Epithelial cell of proximal tubule (primary cell): ENCODE measurements around the gene USP12. TPM values are rescaled to one million over a fixed set of nuclear protein-coding genes. Genes with fewer than 3 reads are reported as not detected.
"Not testable (repeated sequence)": the region's sequence is repeated elsewhere in the genome, so short reads cannot be mapped to it uniquely, and the experiment has no call there.

Experiments
- DNase-seq: peaks from one replicate; pipeline ENCODE4 v3.0.0-alpha.2; 2011; ENCODE audit warnings: low read depth
- H3K4me3 ChIP-seq: 2 replicates; pipeline ENCODE4 v1.5.1; 2011; ENCODE audit warnings: low read depth, mild to moderate bottlenecking, low read length
- CTCF ChIP-seq: conservative IDR thresholded peaks from 2 replicates; pipeline ENCODE4 v1.5.1; 2012; ENCODE audit warnings: low read depth, mild to moderate bottlenecking, low read length
- total RNA-seq: library from RNA; depleted of rRNA; stranded (reverse); fragments of >200 nt; gene quantifications from 2 replicates; pipeline ENCODE4 v1.2.3, GENCODE V29; 2015

USP12 gene
- total RNA-seq, 1 donor from 2014 or later: 14.1 TPM

- no peak overlapping the region for H3K4me3 ChIP-seq
- DNase-seq: peak; percentile 75
- no peak for TF ChIP-seq CTCF
Measured at GRCh38 chr13:27130223-27130978, 41.2 kb downstream of the USP12 start.

- DNase-seq: no peak
- H3K4me3 ChIP-seq: no peak overlapping the region
- no peak for TF ChIP-seq CTCF
Measured at GRCh38 chr13:27128825-27129627, 42.6 kb downstream of the USP12 start.

GRCh38 chr13:27126859-27127258, 44.8 kb downstream of the USP12 start:
- TF ChIP-seq CTCF: no peak
- no peak for DNase-seq
- H3K4me3 ChIP-seq: no peak overlapping the region

GRCh38 chr13:27125357-27126282, 46.0 kb downstream of the USP12 start:
- TF ChIP-seq CTCF: no peak
- no peak for DNase-seq
- H3K4me3 ChIP-seq: no peak overlapping the region

- H3K4me3 ChIP-seq: no peak overlapping the region
- DNase-seq: no peak
- no peak for TF ChIP-seq CTCF
Measured at GRCh38 chr13:27124571-27124970, 47.0 kb downstream of the USP12 start.

- H3K4me3 ChIP-seq, DNase-seq: not testable (repeated sequence)
Measured at GRCh38 chr13:27123445-27123844, 48.2 kb downstream of the USP12 start.

- no peak for DNase-seq
- no peak for TF ChIP-seq CTCF
- H3K4me3 ChIP-seq: no peak overlapping the region
Measured at GRCh38 chr13:27122036-27122435, 49.6 kb downstream of the USP12 start.
